HepG2 (cell line): ENCODE measurements around the gene MTARC1. TPM values are rescaled to one million over a fixed set of nuclear protein-coding genes. Genes with fewer than 3 reads are reported as not detected.

Source experiments
- ARID2 ChIP-seq: sonication (generic); formaldehyde crosslinking; IDR thresholded peaks from 2 replicates; pipeline ENCODE4 v1.8.1; 2022; ENCODE audit warnings: mild to moderate bottlenecking, missing genetic modification reagents, borderline replicate concordance
- BRD4 ChIP-seq: sonication (generic); formaldehyde crosslinking; IDR thresholded peaks from 2 replicates; pipeline ENCODE4 v1.4.0; 2020; ENCODE audit warnings: missing genetic modification reagents
- CEBPB ChIP-seq: IDR thresholded peaks from 2 replicates; pipeline ENCODE4 v1.6.1; 2011; ENCODE audit warnings: low read depth, low read length, improper control_type of control experiment, borderline replicate concordance
- CEBPG ChIP-seq: IDR thresholded peaks from 2 replicates; pipeline ENCODE4 v1.6.1; 2016
- CHD2 ChIP-seq: IDR thresholded peaks from 2 replicates; pipeline ENCODE4 v1.6.1; 2011; ENCODE audit warnings: low read depth, low read length, improper control_type of control experiment
- DDIT3 ChIP-seq: sonication (generic); formaldehyde crosslinking; IDR thresholded peaks from 2 replicates; pipeline ENCODE4 v1.4.0; 2020; ENCODE audit warnings: mild to moderate bottlenecking, missing genetic modification reagents
- DNMT1 ChIP-seq: sonication (generic); formaldehyde crosslinking; IDR thresholded peaks from 2 replicates; pipeline ENCODE4 v1.5.1; 2020; ENCODE audit warnings: mild to moderate bottlenecking, missing genetic modification reagents
- EP300 ChIP-seq, 3 experiments: sonication (generic) in 1 of 3; formaldehyde crosslinking in 1 of 3; IDR thresholded peaks; 2 replicates each; pipeline versions ENCODE4 v1.5.1 to v1.6.1; 2011 to 2020; ENCODE audit warnings: low read depth in 2 of 3, low read length in 2 of 3, borderline replicate concordance in 1 of 3, improper control_type of control experiment in 1 of 3, mild to moderate bottlenecking in 1 of 3, missing genetic modification reagents in 1 of 3, moderate library complexity in 1 of 3
- GTF2F1 ChIP-seq: fragments of 150-350 bp; IDR thresholded peaks from 2 replicates; pipeline ENCODE4 v1.6.1; 2014; ENCODE audit warnings: low read length
- HNF4G ChIP-seq, 2 experiments: sonication (generic) in 1 of 2; formaldehyde crosslinking in 1 of 2; IDR thresholded peaks; 2 replicates each; pipeline versions ENCODE4 v1.4.0 to v1.6.1; 2011 to 2020; ENCODE audit warnings: borderline replicate concordance in 2 of 2, low read depth in 2 of 2, mild to moderate bottlenecking in 2 of 2, low read length in 1 of 2, missing genetic modification reagents in 1 of 2, moderate library complexity in 1 of 2
- KDM1A ChIP-seq: IDR thresholded peaks from 2 replicates; pipeline ENCODE4 v1.6.1; 2016; ENCODE audit warnings: missing compliant biosample characterization
- SALL1 ChIP-seq: sonication (generic); formaldehyde crosslinking; IDR thresholded peaks from 2 replicates; pipeline ENCODE4 v1.8.0; 2022; ENCODE audit warnings: mild to moderate bottlenecking, missing genetic modification reagents
- WIZ ChIP-seq: sonication (generic); formaldehyde crosslinking; IDR thresholded peaks from 2 replicates; pipeline ENCODE4 v1.5.1; 2020; ENCODE audit warnings: mild to moderate bottlenecking, missing genetic modification reagents
- YY1 ChIP-seq: IDR thresholded peaks from 2 replicates; pipeline ENCODE4 v1.6.1; 2011; ENCODE audit warnings: low read length, low read depth, moderate library complexity, mild to moderate bottlenecking; ENCODE audit not compliant: insufficient read depth, insufficient replicate concordance
- ZC3H4 ChIP-seq: sonication (generic); formaldehyde crosslinking; IDR thresholded peaks from 2 replicates; pipeline ENCODE4 v1.4.0; 2020; ENCODE audit warnings: missing genetic modification reagents, borderline replicate concordance
- ZFP90 ChIP-seq: sonication (generic); formaldehyde crosslinking; IDR thresholded peaks from 2 replicates; pipeline ENCODE4 v1.8.0; 2022; ENCODE audit warnings: missing genetic modification reagents, mild to moderate bottlenecking, inconsistent platforms, borderline replicate concordance
- ZFY ChIP-seq: sonication (generic); formaldehyde crosslinking; IDR thresholded peaks from 2 replicates; pipeline ENCODE4 v1.4.0; 2020; ENCODE audit warnings: missing genetic modification reagents
- ZMYM4 ChIP-seq: sonication (generic); formaldehyde crosslinking; IDR thresholded peaks from 2 replicates; pipeline ENCODE4 v1.8.1; 2023; ENCODE audit warnings: mild to moderate bottlenecking, missing genetic modification reagents
- ZNF580 ChIP-seq: IDR thresholded peaks from 2 replicates; pipeline ENCODE4 v1.6.1; 2016; ENCODE audit warnings: low read depth, borderline replicate concordance
- ZNF670 ChIP-seq: sonication (generic); formaldehyde crosslinking; IDR thresholded peaks from 2 replicates; pipeline ENCODE4 v1.8.0; 2022; ENCODE audit warnings: mild to moderate bottlenecking, missing genetic modification reagents, borderline replicate concordance
- ZNF766 ChIP-seq: sonication (generic); formaldehyde crosslinking; IDR thresholded peaks from 2 replicates; pipeline ENCODE4 v1.5.0; 2020; ENCODE audit warnings: missing genetic modification reagents, borderline replicate concordance
- polyA plus RNA-seq, 8 experiments: library from polyadenylated mRNA; depleted of rRNA in 3 of 8; stranded (reverse) in 7 of 8; unstranded in 1 of 8; fragments of >200 nt; fragmentation: Illumina TruSeq in 4 of 8; extraction: Trizol in 4 of 8; gene quantifications; 2 replicates each; pipeline versions ENCODE4 v1.2.1 to v1.2.3, GENCODE V29; 2011 to 2016; ENCODE audit warnings: low read depth in 4 of 8, missing spikeins in 1 of 8, mixed read lengths in 1 of 8; ENCODE audit not compliant: insufficient read depth in 1 of 8
- total RNA-seq, 5 experiments: library from RNA; depleted of rRNA; stranded (reverse); fragments of >200 nt; fragmentation: Illumina TruSeq; extraction: Trizol; gene quantifications; 2 replicates each; pipeline ENCODE4 v1.2.3, GENCODE V29; 2016; ENCODE audit warnings: low read depth in 1 of 5
- TF ChIP-seq, protein P1 (sequence below), 2 experiments: fragments of 450-650 bp in 1 of 2; sonication (generic) in 1 of 2; formaldehyde crosslinking; IDR thresholded peaks; 2 replicates each; pipeline versions ENCODE4 v1.5.0 to v1.8.0; 2020 to 2022; ENCODE audit warnings: mild to moderate bottlenecking in 1 of 2, missing genetic modification reagents in 1 of 2
- TF ChIP-seq, protein P2 (sequence below): sonication (generic); formaldehyde crosslinking; IDR thresholded peaks from 2 replicates; pipeline ENCODE4 v1.4.0; 2020; ENCODE audit warnings: missing genetic modification reagents, borderline replicate concordance
- TF ChIP-seq, protein P3 (sequence below): sonication (generic); formaldehyde crosslinking; IDR thresholded peaks from 2 replicates; pipeline ENCODE4 v1.4.0; 2020; ENCODE audit warnings: missing genetic modification reagents, mild to moderate bottlenecking, borderline replicate concordance

Gene MTARC1
- total and polyA plus RNA-seq, 2 of the 13 experiments (the other 11 are each of a cell fraction or from before 2014, with no cell fraction given), result 19.4 to 106 TPM

DNA sequence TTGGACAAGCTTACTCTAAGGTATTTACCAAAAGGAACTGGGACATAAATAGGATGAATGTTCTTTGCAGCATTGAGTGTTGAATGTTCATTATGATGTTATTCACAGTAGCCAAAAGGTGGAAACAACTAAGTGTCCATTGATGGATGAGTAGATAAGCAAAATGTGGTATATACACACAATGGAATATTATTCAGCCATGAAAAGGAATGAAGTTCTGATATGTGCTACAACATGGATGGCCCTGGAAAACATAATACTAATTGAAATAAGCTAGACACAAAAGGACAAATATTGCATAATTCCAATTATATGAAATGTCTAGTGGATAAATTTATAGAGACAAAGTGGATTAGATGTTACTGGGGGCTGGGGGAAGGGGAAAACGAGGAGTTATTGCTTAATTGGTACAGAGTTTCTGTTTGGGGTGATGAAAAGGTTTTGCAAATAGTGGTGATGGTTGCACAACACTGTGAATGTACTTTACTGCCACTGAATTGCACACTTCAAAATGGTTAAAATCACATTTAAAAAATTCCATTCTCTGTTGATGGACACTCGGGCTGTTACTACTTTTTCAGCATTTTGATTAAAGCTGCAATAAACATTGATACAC, 2.9 kb downstream of the MTARC1 start (continued):
- TF ChIP-seq, protein P1, sequence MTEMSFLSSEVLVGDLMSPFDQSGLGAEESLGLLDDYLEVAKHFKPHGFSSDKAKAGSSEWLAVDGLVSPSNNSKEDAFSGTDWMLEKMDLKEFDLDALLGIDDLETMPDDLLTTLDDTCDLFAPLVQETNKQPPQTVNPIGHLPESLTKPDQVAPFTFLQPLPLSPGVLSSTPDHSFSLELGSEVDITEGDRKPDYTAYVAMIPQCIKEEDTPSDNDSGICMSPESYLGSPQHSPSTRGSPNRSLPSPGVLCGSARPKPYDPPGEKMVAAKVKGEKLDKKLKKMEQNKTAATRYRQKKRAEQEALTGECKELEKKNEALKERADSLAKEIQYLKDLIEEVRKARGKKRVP (CRISPR knock-in tag; IDR thresholded peaks at IDR 0.05), result peak in 1 of 2 experiments; percentile 54; a peak in 2 of 4 replicates
- no peak for TF ChIP-seq SALL1
- TF ChIP-seq ZNF580 (CRISPR knock-in tag), result no peak
- no peak for TF ChIP-seq DDIT3
- TF ChIP-seq BRD4 (CRISPR knock-in tag), result no peak
- no peak for TF ChIP-seq ZC3H4 (CRISPR knock-in tag)
- TF ChIP-seq KDM1A (CRISPR knock-in tag), result 0 out of 2 replicates have a peak, but pooled peaks have one; percentile 41
- no peak for TF ChIP-seq YY1
- peak in 1 of 2 experiments; percentile 52; a peak in 1 of 4 replicates for TF ChIP-seq EP300 (IDR thresholded peaks at IDR 0.05; ENCODE audit: low read depth in 2 of 2, low read length in 2 of 2)
- TF ChIP-seq EP300 (CRISPR knock-in tag; IDR thresholded peaks at IDR 0.05; ENCODE audit: borderline replicate concordance), result no peak
- TF ChIP-seq ARID2, result no peak
- TF ChIP-seq CEBPG (CRISPR knock-in tag), result peak; percentile 93
- TF ChIP-seq ZNF670 (CRISPR knock-in tag), result no peak
- TF ChIP-seq CHD2, result no peak
- no peak for TF ChIP-seq ZFY (CRISPR knock-in tag)
- TF ChIP-seq, protein P2, sequence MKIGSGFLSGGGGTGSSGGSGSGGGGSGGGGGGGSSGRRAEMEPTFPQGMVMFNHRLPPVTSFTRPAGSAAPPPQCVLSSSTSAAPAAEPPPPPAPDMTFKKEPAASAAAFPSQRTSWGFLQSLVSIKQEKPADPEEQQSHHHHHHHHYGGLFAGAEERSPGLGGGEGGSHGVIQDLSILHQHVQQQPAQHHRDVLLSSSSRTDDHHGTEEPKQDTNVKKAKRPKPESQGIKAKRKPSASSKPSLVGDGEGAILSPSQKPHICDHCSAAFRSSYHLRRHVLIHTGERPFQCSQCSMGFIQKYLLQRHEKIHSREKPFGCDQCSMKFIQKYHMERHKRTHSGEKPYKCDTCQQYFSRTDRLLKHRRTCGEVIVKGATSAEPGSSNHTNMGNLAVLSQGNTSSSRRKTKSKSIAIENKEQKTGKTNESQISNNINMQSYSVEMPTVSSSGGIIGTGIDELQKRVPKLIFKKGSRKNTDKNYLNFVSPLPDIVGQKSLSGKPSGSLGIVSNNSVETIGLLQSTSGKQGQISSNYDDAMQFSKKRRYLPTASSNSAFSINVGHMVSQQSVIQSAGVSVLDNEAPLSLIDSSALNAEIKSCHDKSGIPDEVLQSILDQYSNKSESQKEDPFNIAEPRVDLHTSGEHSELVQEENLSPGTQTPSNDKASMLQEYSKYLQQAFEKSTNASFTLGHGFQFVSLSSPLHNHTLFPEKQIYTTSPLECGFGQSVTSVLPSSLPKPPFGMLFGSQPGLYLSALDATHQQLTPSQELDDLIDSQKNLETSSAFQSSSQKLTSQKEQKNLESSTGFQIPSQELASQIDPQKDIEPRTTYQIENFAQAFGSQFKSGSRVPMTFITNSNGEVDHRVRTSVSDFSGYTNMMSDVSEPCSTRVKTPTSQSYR (CRISPR knock-in tag), result peak; percentile 66; the same call in 1 of the 2 replicates
- TF ChIP-seq WIZ, result no peak
- TF ChIP-seq, protein P3, sequence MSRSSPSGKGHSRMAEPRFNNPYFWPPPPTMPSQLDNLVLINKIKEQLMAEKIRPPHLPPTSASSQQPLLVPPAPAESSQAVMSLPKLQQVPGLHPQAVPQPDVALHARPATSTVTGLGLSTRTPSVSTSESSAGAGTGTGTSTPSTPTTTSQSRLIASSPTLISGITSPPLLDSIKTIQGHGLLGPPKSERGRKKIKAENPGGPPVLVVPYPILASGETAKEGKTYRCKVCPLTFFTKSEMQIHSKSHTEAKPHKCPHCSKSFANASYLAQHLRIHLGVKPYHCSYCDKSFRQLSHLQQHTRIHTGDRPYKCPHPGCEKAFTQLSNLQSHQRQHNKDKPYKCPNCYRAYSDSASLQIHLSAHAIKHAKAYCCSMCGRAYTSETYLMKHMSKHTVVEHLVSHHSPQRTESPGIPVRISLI (CRISPR knock-in tag), result no peak
- peak; percentile 48; the same call in 1 of the 2 replicates for TF ChIP-seq HNF4G (IDR thresholded peaks at IDR 0.05; ENCODE audit: borderline replicate concordance, low read depth, low read length)
- no peak for TF ChIP-seq HNF4G (CRISPR knock-in tag; IDR thresholded peaks at IDR 0.05; ENCODE audit: borderline replicate concordance, low read depth)
- peak; percentile 95 for TF ChIP-seq CEBPB
- TF ChIP-seq ZMYM4 (CRISPR knock-in tag), result peak; percentile 16; the same call in 1 of the 2 replicates
- TF ChIP-seq ZFP90, result no peak
- no peak for TF ChIP-seq DNMT1 (CRISPR knock-in tag)
- no peak for TF ChIP-seq ZNF766 (CRISPR knock-in tag)
- no peak for TF ChIP-seq GTF2F1
